GM18505 (cell line): ENCODE results near the gene MMP14.
A peak's percentile ranks its signal among the peaks of the same experiment; 100 is the strongest.
"Not testable (repeated sequence)": the region's sequence is repeated elsewhere in the genome, so short reads cannot be mapped to it uniquely, and the experiment has no call there.

Experiments
- ATAC-seq: cut with Tn5 transposase; IDR thresholded peaks from one replicate; pipeline ENCODE4 v1.9.1; 2021; ENCODE audit not compliant: unreplicated experiment
- POLR2A ChIP-seq: IDR thresholded peaks from 4 replicates; pipeline ENCODE4 v1.6.1; 2011; ENCODE audit warnings: borderline replicate concordance; ENCODE audit not compliant: insufficient read depth, insufficient read length; ENCODE audit errors: extremely low read depth

MMP14 gene

DNA sequence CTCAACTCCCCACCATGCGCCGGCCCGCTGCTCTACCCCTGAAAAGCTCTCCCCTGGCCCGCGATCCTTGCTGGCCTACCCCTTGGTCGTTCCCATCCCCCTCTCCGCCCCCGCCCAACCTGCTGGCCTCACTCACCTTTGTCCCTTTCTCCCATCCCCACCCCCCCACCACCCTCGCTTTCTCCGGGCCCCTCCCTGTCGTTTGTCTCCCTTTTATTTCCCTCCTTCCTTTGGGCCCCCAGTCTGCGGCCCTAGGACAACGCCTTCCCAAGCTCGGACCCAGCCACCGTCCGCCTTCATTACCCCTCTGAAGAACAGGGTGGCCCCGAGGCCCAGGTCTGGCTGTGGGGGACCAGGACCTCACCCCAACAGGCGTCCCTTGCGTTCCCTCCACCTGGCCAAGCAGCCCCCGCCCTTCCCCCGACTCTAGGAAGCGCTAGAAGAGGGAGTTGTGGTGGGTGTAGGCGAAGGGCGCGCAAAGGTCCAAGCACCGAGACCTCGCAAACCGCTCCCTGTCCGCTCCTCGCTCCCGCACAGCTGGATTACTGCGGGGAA lies 14.3 kb upstream of the MMP14 start:
- no peak for TF ChIP-seq POLR2A
- ATAC-seq: no peak

DNA sequence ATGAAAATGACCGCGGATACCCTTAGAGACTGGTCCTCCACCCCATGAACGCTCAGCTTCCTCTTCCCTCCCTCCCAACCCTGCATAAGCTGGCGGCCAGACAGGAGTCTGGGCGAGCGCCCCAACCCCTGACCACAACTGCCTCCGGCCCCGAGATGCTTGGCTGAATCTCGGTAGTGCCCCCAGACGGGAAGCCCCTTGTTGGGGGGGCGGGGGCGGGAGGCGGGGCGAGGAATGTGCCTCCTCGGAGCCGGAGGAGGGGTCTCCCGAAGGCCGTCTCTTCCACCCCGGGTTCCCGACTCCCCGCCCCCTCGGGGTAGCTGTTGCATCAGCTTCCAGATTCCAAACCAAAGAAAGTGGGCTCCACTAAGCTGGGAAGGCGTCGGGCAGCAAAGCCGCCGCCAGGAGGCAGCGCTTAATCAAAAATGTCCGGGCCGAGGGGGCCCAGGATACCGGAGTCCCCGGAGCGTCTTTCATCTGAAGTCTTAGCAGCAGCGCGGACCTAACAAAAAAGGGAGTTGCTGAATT lies 13.8 kb upstream of the MMP14 start:
- TF ChIP-seq POLR2A: peak; percentile 22
- peak; percentile 42 for ATAC-seq

DNA sequence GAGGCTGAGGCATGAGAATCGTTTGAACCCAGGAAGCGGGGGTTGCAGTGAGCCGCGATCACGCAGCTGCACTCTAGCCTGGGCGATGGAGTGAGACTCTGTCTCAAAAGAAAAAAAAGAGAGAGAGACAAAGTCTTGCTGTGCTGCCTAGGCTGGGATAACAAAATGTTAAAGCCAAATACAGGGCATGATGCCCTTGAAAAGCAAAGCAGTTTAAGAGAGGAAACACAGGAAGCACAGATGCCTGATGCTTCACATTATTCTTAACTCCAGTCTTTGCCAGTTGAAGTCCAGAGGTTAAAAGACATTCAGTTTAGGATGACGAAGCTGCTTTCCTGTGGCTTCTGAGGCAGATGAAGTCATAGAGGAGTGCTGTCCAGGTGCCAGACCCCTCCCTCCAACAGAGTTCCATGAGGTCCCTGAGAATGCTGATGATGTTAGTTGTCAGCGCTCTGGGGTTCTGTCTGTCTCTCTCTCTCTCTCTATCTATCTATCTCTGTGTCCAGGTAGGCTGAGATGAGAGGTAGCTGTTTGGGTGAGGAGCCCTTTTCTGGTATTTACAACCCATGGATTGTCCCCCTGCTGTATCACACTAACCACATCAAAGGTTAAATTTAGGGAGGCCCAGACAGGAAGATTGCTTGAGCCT lies 11.6 kb upstream of the MMP14 start:
- ATAC-seq: no peak
- no peak for TF ChIP-seq POLR2A

GRCh38 chr14:22829076-22829660 lies 7.2 kb upstream of the MMP14 start:
- ATAC-seq: not testable (repeated sequence)

DNA sequence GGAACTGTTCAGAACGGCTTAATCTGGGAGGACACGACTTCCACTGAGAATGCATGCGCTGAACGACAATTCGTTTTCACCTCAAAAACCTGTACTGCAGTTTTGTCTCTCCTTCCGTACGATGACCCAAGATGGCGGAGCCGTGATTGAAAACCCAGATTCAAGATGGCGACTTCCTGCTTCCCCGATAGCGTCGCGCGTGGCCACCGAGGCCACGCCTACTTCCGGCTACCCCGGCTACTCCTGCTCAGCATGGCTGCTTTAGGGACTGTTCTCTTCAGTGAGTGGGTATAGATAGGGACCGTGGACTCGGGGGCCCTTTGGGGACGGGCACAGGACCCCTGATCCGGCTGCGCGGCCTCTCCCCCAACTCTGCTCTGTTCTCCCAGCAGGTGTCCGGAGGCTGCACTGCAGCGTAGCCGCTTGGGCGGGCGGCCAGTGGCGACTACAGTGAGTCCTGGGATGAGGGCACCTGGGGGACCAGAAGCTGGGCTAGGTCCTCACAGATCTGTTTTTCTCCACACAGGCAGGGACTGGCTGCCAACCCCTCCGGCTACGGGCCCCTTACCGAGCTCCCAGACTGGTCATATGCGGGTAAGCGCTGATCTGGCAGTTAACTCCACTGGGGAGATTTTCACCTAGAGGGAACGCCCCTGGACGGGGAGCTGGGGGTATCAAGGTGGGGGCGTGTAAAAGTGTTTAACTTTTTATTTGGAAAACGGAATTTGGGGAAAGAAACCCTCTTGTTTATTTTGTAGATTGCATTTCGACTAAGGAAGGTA lies 6.5 kb upstream of the MMP14 start, which contains the start of gene MRPL52:
MRPL52 (plus strand) TSS at position 227 of the 782 bp plus-strand sequence; CDS start at position 253, 26 bp downstream.
- TF ChIP-seq POLR2A: peak; percentile 80
- peak; percentile 79 for ATAC-seq

DNA sequence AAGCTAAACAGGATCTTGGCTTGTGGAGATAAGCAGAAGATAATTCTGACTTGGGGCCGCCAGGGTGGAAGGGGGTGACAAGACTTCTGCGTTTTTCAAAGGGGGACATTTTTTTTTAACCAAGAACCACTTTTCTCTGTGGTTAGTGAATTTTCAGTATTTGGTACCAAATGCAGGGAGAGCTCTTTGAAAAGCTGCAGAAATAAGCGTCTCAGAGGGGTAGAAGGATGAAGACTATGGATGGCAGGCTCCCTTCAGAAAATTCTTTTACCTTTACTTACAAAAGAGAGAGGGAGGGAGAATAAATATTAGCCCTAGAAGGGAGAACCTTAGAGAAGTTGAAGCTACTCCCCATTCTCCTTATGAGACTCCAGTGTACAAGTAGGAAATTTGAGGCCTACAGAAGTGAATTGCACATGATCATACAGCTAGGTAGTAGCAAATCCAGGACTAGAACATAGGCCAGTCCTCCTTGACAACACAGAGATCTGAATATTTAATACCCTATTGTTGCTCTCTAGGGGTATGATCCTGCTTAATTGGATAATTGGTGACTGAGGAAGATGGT lies 5.9 kb upstream of the MMP14 start:
- TF ChIP-seq POLR2A: no peak
- ATAC-seq: no peak

DNA sequence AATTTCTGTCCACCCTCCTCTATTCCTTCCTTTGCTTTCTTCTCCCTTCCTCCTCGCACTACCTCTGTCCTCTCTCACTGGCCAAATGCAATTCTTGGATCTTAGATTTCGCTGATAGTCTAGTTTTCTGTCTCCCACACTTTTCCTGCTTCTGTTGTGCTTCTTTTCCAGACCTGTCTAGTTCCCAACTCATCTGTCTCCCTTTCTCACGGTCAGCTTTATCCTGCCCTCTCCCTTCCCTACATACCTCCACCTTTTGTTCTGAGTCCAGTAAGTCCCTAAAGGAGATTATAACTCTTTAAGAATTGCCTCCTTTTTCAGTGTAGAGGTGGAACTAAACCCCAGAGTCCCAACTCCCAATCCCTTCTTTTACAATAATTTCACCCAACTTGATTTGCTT lies 880 bp upstream of the MMP14 start:
- no peak for ATAC-seq
- TF ChIP-seq POLR2A: no peak

- no peak for ATAC-seq
- no peak for TF ChIP-seq POLR2A
These were observed 847 bp downstream of the MMP14 start for GRCh38 chr14:22837114-22837749.

DNA sequence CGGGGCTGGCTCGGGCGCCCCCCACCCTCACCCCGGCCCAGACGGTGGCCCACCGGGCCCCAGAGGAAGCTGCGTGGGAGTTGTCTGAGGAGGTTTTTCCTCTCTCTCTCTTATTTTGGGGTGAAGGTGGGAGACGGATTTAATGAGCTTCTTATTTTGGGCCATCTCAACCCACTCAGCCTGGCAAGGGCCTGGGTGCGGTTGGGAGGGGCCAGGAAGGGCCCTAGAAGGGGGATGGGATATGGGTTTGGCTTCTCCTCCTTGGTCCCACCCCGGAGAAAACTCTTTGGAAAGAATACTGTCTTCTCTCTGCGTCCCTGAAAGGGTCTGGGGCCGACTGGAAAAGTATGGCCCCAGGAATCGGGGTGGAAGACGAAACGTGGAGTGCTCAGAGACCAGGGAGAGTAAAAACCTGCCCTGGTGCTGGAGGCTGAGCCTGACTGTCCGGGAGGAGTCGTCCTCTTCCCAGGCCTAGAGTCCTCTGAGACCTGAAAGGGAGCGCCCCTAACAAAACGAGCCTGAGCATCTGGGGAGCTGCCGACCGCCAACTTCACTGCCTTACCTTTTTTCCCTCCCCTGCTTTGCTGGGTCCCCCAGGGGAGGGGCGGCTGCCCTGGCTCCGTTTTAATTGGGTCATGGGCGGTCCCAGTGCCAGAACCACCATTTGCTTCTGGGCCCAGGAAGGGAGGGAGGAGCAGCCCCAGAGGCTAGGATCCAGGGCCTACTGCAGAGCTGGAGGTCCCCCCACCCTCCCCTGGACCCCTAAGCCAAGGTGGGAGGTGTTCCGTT lies 1.6 kb downstream of the MMP14 start:
- TF ChIP-seq POLR2A: no peak
- no peak for ATAC-seq

DNA sequence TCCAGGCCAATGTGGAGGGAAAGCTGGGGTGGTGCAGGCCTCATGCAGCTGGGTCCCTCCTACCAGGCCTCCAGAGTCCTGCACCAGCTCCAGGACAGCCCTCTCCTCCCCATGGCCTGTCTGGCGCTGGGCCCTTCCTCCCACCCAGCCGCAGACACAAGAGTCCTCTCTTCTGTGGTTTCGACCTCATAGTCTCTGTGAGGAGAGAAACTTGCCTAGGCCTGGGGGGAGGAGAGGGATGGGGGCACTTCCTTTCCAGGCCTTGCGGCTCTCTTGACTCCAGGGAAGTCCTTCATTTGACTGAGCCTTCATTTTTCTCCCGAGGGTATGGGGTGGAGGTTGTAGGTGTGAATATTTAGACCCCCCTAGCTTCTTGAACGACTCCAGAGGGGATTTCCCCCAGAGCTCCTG lies 2.3 kb downstream of the MMP14 start:
- TF ChIP-seq POLR2A: no peak

DNA sequence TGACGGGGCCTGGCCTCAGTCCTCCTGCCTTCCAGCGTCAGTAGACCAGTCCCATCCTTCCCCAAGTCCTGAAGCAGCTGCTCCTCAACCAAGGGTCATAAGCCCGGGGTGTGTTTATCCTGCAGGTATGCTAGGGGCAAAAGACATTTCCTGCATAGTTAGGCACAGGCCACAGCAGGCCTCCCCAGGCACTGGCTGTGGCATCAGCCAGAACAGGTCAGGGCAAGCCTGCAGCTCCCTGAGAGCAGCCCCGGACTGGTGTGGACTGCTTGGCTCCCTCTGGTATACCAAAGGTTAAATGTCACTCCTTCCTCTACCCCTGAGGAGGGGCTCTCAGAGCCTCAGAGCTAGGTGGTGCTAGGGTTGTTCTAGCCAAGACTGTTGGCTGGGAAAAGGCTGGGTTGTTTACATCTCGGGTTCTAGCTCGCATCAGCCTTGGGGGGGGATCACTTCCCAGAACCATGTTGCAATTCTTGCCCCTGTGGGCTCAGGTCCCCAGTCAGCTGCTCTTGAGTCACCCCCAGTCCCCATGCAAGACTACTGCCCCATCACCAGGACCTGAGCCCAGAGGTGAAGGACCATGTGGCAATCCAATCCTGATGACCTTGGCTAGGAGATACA lies 2.9 kb downstream of the MMP14 start:
- TF ChIP-seq POLR2A: no peak
- no peak for ATAC-seq

More for the DNA sequence above, 2.3 kb downstream of the MMP14 start:
- ATAC-seq: no peak

DNA sequence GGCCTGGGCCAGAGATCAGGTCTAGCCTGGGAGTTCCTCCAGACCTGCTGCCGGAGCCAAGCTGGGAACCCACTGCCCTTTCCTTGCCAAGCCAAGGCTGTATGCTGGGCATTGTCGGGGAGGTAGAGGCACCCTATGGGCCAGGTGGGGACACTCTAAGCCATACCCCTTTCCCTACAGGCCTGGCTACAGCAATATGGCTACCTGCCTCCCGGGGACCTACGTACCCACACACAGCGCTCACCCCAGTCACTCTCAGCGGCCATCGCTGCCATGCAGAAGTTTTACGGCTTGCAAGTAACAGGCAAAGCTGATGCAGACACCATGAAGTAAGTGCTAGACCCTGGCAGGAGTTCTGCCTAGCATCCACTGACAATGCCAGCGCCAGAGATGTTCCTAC lies 4.9 kb downstream of the MMP14 start:
- TF ChIP-seq POLR2A: no peak
- ATAC-seq: no peak

- TF ChIP-seq POLR2A: no peak
- no peak for ATAC-seq
These were observed 5.4 kb downstream of the MMP14 start for GRCh38 chr14:22841769-22842168.
